PFSK-1 (cell line): ENCODE results near the gene GRID1.

ENCODE experiments used
- FOXP2 ChIP-seq: optimal IDR thresholded peaks from 2 replicates; pipeline ENCODE3; 2011; ENCODE audit warnings: borderline replicate concordance, control low read depth, inconsistent platforms; ENCODE audit not compliant: insufficient read depth; ENCODE audit errors: extremely low read length, extremely low read depth
- POLR2AphosphoS5 ChIP-seq: IDR thresholded peaks from 2 replicates; pipeline ENCODE4 v1.6.1; 2012; ENCODE audit warnings: low read depth, mild to moderate bottlenecking, control low read depth, low read length, moderate library complexity
- SIN3A ChIP-seq: IDR thresholded peaks from 2 replicates; pipeline ENCODE4 v1.6.1; 2012; ENCODE audit warnings: mild to moderate bottlenecking, low read length, moderate library complexity, borderline replicate concordance; ENCODE audit not compliant: insufficient read depth
- TAF1 ChIP-seq: IDR thresholded peaks from 2 replicates; pipeline ENCODE4 v1.6.1; 2012; ENCODE audit warnings: low read length, control low read depth, borderline replicate concordance; ENCODE audit not compliant: insufficient read depth
- TF ChIP-seq, protein P1 (sequence below), 2 experiments: IDR thresholded peaks; 2 replicates each; pipeline versions ENCODE4 v1.6.1 to v1.8.0; 2011 to 2012; ENCODE audit warnings: low read depth in 2 of 2, low read length in 2 of 2, control low read depth in 1 of 2, inconsistent platforms in 1 of 2, mild to moderate bottlenecking in 1 of 2, moderate library complexity in 1 of 2; ENCODE audit not compliant: insufficient read depth in 1 of 2

The GRID1 gene

DNA sequence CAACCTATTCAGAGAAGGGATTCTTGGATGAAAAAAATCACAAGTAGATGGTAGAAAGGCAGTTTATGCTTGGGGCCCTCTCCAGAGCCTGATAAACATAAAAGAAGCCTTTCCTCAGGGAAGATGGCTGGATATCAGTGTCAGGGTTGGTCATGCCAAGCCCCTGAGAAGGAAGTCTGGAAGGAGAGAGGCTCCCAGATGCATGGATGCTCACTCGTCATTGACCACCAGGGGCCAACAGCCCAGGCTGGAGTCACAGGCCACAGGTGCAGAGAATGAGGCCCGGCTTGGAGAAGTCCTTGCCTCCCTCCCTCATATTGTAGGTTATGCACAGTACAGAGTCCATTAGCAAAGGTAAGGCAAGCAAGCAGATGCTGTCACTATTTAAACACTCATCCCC lies 506.7 kb downstream of the GRID1 start:
- no peak for TF ChIP-seq TAF1
- no peak for TF ChIP-seq FOXP2
- TF ChIP-seq SIN3A = no peak
- TF ChIP-seq, protein P1, sequence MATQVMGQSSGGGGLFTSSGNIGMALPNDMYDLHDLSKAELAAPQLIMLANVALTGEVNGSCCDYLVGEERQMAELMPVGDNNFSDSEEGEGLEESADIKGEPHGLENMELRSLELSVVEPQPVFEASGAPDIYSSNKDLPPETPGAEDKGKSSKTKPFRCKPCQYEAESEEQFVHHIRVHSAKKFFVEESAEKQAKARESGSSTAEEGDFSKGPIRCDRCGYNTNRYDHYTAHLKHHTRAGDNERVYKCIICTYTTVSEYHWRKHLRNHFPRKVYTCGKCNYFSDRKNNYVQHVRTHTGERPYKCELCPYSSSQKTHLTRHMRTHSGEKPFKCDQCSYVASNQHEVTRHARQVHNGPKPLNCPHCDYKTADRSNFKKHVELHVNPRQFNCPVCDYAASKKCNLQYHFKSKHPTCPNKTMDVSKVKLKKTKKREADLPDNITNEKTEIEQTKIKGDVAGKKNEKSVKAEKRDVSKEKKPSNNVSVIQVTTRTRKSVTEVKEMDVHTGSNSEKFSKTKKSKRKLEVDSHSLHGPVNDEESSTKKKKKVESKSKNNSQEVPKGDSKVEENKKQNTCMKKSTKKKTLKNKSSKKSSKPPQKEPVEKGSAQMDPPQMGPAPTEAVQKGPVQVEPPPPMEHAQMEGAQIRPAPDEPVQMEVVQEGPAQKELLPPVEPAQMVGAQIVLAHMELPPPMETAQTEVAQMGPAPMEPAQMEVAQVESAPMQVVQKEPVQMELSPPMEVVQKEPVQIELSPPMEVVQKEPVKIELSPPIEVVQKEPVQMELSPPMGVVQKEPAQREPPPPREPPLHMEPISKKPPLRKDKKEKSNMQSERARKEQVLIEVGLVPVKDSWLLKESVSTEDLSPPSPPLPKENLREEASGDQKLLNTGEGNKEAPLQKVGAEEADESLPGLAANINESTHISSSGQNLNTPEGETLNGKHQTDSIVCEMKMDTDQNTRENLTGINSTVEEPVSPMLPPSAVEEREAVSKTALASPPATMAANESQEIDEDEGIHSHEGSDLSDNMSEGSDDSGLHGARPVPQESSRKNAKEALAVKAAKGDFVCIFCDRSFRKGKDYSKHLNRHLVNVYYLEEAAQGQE (IDR thresholded peaks at IDR 0.05; ENCODE audit: insufficient read depth in 1 of 2, low read depth in 2 of 2, low read length in 2 of 2) = no peak
- TF ChIP-seq POLR2AphosphoS5 = no peak

DNA sequence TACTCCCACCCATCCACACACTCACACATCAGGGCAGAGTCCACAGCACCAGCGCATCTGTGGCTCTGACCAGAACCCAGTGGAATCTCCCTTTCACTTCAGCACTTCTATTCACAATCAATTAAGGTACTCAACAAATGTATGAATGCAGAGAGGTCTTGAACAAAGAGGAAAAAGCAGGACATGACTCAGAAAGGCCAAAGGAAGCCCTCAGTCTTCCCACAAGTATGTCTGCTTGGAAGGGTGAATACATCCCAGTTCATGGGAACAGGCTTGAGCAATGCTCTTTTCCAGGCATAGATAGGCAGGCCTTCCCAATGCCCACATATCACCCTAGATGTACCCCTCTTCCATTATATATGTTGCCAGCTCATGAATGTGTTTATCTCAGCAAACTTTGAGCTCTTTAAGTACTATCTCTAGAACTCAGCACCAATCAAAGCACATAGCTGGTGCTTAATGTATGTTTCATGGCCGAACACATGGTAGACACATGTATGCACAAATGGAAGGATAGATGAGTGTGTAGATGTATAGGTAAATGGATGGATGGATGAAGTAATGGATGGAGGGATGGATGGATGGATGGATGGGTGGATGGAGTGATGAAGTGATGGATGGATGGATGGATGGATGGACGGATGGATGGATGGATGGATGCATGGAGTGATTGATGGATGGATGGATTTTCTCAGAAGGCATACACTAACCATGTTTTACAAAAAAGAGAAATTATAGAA lies 507.6 kb downstream of the GRID1 start:
- TF ChIP-seq TAF1 (no peak), FOXP2 (no peak), SIN3A (no peak), POLR2AphosphoS5 (no peak)
- TF ChIP-seq, protein P1 (IDR thresholded peaks at IDR 0.05; ENCODE audit: insufficient read depth in 1 of 2, low read depth in 2 of 2, low read length in 2 of 2) = no peak

DNA sequence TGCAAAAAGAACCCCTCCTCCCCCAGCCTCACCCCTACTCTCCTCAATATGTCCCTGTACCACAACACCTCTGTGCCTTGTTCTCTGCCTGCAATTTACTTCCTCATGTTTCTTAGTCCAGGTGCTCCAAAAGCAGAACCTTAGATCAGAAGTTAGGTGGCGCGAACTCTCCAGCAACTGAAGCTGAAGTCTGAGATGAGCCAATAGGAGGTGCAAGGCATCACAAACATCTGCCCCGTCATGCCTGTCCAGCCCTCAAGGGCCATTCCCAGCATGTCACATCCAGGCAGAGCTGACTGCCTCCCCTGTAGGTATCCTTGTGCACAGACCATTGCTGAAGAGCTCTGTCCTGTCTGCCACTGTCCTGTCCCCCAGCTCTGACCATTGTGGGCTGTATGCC lies 508.8 kb downstream of the GRID1 start:
- TF ChIP-seq SIN3A = no peak
- no peak for TF ChIP-seq POLR2AphosphoS5
- no peak for TF ChIP-seq TAF1
- TF ChIP-seq FOXP2 = no peak
- TF ChIP-seq, protein P1 (IDR thresholded peaks at IDR 0.05; ENCODE audit: insufficient read depth in 1 of 2, low read depth in 2 of 2, low read length in 2 of 2) = no peak

DNA sequence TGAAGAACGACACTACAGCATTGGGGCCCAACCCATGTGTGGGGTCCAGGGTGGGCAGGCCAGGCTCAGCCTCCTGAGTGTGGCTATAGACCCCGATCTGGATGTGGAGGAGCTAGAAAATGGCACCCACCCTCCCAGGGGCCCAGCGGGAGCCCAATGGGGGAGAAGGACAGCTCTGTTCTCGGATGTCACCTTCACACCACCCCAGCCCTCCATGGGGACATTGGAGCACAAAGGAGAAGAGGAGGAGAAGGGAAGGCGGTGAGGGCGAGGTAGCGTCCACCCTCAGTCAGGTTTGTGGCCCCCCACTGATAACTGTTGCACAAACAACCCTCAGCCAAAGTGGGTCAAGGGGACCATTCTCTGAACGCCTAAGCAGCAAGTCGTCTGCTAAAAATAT lies 509.3 kb downstream of the GRID1 start:
- TF ChIP-seq POLR2AphosphoS5 (no peak), FOXP2 (no peak), SIN3A (no peak), TAF1 (no peak)
- TF ChIP-seq, protein P1 (IDR thresholded peaks at IDR 0.05; ENCODE audit: insufficient read depth in 1 of 2, low read depth in 2 of 2, low read length in 2 of 2) = no peak

DNA sequence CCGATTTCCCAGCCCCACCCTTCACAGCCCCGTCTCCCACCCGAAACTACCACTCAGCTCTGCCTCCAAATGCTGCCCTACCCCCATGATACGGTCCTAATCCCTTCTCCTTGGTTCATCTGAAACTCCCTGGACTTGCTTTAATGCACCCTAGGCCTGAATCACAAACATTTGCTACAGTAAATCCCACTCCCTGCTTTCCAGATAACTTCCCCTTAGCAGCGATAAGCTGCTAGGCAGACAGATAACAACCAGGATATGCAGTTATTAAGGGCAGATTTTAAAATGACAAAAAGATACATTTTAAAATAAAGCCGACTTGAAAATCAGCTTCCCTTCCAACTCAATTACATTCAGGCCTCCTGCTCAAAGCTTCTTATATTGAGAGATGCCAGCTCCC lies 514.7 kb downstream of the GRID1 start:
- TF ChIP-seq, protein P1 (IDR thresholded peaks at IDR 0.05; ENCODE audit: insufficient read depth in 1 of 2, low read depth in 2 of 2, low read length in 2 of 2) = no peak
- TF ChIP-seq FOXP2 = no peak
- no peak for TF ChIP-seq POLR2AphosphoS5
- TF ChIP-seq SIN3A = no peak
- no peak for TF ChIP-seq TAF1
